ENCODE measurements around the gene RNF123.

DNA sequence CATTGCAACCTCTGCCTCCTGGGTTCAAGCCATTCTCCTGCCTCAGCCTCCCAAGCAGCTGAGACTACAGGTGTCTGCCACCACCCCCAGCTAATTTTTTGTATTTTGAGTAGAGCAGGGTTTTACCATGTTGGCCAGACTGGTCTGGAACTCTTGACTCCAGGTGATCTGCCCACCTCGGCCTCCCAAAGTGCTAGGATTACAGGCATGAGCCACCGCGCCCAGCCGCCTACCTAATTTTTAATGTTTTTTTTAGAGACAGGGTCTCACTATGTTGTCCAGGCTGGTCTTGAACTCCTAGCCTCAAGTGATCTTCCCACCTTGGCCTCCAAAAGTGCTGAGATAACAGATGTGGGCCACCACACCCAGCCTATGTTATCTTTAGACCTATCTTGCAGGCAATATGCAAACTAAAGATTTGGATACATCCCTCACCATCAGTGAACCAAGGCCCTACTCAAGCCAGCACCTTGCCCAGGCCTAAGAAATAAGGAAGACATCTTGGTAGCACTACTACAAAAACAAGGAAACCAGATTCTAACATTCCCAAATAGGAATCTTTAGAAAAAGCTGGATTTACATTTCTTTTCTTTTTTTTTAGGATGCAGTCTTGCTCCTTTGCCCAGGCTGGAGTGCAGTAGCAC, 40.7 kb downstream of the RNF123 start:
- no peak for TF ChIP-seq POLR2AphosphoS5 (IDR thresholded peaks at IDR 0.05)
- TF ChIP-seq POLR2A (IDR thresholded peaks at IDR 0.05; ENCODE audit: low read depth) = no peak
- TF ChIP-seq, protein P1, sequence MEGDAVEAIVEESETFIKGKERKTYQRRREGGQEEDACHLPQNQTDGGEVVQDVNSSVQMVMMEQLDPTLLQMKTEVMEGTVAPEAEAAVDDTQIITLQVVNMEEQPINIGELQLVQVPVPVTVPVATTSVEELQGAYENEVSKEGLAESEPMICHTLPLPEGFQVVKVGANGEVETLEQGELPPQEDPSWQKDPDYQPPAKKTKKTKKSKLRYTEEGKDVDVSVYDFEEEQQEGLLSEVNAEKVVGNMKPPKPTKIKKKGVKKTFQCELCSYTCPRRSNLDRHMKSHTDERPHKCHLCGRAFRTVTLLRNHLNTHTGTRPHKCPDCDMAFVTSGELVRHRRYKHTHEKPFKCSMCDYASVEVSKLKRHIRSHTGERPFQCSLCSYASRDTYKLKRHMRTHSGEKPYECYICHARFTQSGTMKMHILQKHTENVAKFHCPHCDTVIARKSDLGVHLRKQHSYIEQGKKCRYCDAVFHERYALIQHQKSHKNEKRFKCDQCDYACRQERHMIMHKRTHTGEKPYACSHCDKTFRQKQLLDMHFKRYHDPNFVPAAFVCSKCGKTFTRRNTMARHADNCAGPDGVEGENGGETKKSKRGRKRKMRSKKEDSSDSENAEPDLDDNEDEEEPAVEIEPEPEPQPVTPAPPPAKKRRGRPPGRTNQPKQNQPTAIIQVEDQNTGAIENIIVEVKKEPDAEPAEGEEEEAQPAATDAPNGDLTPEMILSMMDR (IDR thresholded peaks at IDR 0.05) = no peak
- TF ChIP-seq EP300 (IDR thresholded peaks at IDR 0.05) = no peak

All from esophagus muscularis mucosa (tissue), 4 donors.